Stimulated activated CD8-positive, alpha-beta memory T cell treated with anti-CD3 and anti-CD28 coated beads, Interleukin-4, amount 100 ng/mL, for 1 hour (primary cell): ENCODE measurements around the gene ANKFY1.
"Not testable (repeated sequence)": the region's sequence is repeated elsewhere in the genome, so short reads cannot be mapped to it uniquely, and the experiment has no call there.

Source experiments
- DNase-seq, 2 donors: peaks; one replicate each; pipeline ENCODE4 v3.0.0-alpha.2; 2020; ENCODE audit warnings: low read depth in 2 of 2, low spot score in 1 of 2

Gene ANKFY1

DNA sequence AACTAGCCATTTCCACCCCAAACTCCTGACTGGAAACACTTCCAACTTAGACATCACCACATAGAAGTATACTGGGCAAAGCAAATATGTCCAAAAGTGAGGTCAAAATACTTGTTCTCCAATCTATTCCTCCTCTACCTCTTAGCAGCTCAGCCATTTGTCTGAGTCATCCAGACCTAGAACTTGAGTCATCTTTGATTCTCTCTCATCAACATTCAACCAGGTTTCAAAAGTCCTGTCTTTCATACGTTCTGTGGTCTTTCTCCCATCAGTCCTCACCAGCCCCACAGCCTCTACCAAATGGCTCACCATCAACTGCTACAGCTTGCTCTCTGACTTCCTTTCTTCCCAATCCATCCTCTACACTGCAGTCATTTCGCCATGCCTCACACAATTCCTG, 6.8 kb downstream of the ANKFY1 start:
- no peak for DNase-seq

DNA sequence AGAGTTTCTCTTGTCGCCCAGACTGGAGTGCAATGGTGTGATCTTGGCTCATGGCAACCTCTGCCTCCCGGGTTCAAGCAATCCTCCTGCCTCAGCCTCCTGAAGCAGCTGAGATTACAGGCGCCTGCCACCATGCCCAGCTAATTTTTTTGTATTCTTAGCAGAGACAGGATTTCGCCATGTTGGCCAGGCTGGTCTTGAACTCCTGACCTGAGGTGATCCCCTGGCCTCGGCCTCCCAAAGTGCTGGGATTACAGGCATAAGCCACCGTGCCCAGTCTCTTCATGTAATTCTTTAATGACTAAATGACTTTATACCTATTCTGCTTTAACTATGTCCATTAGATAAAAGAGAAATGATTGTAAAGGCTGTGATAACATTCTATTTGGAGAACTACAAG, 8.5 kb downstream of the ANKFY1 start:
- DNase-seq, result not testable (repeated sequence)

DNA sequence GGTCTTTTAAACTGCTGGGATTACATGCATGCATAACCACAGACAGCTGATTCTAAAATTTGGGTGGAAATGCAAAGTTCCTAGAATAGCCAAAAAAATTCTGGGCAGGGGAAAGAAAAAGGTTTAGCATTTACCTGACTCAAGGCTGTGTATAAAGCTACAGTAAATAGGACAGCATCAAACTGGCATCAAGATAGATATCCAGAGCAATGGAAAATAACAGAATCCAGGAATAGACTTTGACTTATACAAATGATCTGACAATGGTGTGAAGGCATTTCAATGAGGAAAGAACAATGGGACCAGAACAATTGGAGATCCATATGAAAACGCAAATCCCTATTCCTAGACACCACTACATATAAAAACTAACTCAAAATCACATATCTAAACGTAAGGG, 12.9 kb downstream of the ANKFY1 start:
- DNase-seq, result no peak

DNA sequence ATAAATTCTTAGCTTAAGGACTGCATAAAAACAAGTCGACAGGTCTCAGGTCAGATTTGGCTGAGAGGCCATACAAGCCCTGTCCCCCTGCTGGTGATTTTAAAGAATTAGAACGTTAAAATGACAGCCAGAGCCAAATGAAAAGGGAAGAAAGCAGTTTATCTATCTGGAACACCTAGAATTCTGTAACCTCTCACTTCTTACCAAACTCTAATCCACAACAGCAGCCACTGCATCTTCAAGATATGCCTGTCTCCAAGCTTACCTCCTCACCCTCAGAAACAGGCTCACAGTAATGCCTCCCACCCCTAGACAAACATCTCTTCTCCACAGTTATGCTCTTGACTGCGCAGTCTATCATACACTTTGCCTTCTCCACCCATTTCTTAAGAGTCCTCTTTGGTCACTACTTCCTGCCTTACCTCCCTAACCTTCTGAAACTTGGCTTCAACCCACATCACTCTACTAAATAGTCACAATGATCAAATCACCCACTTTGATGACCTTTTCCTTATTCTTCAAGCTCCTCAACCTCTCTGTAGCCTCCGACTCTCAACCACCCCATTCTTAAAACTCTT, 14.2 kb downstream of the ANKFY1 start:
- DNase-seq, result no peak

DNA sequence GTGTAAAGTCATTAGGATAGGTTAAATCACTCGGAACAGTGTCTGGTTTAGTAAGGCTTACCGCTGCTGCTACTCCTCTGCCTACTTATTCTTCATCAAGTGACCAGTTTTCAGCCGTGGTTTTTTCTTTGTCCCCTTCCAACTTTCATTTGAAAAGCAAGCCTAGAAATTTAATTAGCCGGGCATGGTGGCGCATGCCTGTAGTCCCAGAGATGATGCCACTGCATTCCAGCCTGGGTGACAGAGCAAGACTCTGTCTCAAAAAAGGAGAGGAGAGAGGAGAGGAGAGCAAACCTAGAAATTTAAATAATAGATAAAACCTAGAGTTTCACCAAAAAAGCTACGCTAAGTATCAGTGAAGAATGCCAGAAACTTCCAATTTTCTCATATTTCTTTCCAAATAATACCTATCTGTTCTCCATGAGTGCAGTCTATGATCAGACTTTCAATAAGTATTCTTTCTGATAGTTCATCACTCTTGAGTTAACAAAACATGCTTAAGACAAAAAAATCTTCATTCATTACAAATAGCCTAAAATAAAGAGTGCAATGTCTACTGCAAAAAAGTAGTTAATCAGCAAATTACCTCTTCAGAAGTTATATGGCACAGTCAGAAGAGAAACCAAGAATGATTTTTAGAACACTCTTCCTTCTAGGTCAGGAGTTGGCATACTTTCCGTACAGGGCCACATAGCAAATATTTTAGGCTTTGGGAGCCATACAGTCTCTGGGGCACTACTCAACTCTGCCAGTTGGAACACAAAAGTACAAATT, 15.1 kb downstream of the ANKFY1 start:
- DNase-seq, result no peak

DNA sequence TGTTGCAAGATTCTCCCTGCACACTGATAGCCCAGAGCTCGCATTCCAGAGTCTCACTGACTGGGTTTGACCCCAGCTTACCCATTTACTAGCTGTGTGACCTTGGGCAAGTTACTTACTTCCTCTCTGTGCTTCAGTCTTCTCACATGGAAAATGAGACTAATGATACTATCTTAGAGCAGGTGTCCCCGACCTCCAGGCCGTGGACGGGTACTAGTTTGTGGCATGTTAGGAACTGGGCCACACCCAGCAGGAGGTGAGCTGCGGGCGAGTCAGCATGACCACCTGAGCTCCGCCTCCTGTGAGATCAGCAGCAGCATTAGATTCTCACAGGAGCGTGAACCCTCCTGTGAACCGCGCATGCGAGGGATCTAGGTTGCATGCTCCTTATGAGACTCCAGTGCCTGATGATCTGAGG, 15.8 kb downstream of the ANKFY1 start:
- DNase-seq, result no peak

DNA sequence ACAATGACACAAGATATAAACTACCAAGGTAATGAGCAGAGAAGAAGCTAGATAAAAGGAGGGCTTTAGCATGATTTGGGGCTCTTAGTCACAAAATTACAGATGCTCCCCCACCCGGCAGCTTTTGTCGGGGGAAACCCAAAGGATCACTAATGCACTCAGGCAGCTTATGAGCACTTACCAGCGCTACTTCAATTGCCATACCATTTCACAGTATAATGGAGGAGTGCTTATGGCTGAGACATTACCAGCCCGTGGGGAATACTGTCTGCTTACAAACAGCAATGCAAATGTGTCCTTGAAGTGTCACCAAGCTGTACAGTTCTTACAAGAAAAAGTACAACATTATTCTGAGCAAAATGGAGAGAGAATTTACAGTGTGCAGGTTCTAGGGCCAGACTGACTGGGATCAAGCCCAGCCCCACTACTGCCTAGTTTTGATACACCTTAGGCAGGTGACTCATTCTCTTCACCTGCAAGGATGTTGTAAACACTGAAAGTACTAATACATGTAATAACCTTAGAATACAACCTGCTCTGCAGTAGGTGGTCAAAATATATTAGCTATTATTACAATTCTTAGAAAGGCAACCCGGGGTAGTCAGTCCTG, 16.3 kb downstream of the ANKFY1 start:
- no peak for DNase-seq

DNA sequence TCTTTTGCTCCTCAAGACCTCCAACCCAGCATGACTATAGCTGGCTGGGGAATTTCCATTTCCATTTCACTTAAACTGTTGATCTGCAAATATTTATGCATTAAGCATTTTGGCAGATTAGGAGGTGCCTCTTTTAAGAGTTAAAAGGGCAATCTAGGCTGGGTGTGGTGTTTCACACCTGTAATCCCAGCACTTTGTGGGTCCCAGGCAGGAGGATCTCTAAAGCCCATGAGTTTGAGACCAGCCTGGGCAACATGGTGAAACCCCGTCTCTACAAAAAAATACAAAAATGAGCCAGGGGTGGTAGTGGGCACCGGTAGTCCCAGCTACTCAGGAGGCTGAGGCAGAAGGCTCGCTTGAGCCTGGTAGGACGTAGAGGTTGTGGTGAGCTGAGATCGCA, 17.1 kb downstream of the ANKFY1 start:
- DNase-seq, result no peak

DNA sequence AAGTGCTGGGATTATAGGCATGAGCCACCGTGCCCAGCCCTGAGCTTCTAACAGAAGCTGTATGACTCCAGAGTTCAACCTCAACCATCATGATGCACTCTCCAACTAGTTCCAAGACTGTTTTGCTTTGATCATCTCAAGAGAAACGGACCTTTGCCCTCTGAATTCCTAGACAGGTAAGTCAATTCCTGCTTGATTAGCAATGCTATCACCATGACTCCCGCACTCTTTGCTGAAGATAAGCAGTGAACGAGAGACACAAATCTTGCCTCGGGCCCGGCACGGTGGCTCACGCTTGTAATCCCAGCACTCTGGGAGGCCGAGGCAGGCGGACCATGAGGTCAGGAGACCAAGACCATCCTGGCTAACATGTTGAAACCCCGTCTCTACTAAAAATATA, 22.2 kb downstream of the ANKFY1 start:
- DNase-seq, result no peak

DNA sequence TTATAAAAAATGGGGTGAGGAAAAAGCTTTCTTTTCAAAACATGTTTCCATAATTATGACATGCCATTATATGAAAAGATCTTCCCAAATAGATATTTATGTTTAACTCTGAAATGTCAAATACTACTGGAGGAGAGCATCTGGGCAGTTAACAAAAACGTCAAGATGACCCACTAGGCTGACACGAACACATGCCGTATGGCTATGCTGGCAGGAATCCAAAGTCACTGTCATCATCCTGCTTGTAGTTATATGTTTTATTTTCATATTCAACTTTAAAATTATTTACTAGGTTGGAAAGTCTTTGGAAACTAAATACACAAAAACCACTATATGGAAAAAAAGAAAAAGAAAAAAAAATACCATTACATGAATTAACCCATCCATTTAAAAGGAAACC, 27.3 kb downstream of the ANKFY1 start:
- DNase-seq, result no peak

DNA sequence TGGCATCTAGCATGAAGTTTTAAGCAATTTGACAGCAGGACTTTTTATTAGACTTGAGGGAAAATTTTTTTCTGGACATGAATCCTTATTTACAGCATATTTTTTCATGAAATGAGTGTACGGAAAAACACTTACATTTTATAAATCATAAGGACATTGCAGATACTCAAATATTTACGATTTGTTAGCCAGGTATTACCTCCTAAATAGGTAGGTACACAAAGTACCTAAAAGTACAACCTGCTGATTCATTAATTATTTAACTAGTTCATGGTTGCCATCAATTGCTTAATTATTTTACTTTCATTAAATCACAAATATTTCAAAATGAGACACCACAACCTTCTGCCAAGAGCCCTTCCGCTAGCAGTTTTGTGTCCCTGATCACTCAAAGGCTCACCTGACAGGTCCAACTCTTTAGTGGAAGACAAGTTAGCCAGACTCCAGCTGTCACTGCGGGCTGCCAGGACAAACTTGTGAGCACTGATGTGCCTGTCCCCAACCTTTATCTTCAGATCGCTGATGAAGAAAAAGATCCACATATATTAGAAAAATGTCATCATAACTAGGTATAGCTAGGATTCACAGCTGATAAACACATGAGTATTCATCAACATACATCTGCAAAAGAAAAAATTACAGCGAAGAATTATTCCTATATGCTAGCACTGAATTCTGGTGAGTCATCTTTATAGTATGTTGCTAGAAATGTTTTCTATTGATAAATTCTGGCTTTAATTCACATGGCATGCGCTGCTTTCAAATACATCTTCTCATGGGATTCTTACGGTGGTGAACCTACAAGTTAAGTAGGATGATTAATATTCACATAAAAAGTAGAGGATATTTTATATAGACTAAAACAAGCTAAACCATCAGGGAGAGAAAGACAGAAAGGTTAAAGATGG, 28.2 kb downstream of the ANKFY1 start:
- DNase-seq, result no peak

DNA sequence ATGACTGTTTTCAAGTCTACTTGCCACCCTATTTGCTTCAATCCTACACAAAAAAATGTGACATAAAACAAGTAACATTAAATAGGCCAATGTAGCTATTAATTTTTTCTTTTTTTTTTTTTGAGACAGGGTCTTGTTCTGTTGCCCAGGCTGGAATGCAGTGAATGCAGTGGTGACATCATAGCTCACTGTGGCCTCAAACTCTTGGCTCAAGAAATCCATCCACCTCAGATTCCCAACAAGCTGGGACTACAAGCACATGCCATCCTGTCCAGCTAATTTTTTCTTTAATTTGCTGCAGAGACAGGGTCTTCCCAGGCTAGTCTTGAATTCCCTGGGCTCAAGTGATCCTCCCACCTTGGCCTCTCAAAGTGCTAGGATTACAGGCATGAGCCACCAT, 29.4 kb downstream of the ANKFY1 start:
- DNase-seq, result no peak

DNA sequence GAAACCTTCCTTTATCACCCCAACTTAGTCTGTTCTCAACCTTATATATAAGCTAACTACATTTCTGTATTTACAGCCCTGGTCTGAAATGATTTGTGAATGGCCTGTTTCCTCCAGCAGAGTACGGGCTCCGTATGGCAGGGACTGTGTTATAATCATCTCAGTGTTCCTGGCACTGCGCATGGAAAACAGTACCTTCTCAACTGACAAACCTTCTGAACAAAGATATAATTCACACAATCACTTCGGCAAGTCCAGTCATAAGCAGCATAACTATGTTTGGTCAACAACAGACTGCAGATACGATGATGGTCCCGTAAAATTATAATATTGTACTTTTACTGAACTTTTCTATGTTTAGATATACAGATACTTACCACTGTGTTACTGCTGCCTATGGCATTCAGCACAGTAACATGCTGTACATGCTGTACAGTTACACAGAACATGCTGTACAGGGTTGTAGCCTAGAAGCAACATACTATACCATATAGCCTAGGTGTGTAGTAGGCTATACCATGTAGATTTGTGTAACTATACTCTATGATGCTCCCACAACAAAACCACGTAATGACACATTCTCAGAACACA, 30.0 kb downstream of the ANKFY1 start:
- DNase-seq, result no peak

DNA sequence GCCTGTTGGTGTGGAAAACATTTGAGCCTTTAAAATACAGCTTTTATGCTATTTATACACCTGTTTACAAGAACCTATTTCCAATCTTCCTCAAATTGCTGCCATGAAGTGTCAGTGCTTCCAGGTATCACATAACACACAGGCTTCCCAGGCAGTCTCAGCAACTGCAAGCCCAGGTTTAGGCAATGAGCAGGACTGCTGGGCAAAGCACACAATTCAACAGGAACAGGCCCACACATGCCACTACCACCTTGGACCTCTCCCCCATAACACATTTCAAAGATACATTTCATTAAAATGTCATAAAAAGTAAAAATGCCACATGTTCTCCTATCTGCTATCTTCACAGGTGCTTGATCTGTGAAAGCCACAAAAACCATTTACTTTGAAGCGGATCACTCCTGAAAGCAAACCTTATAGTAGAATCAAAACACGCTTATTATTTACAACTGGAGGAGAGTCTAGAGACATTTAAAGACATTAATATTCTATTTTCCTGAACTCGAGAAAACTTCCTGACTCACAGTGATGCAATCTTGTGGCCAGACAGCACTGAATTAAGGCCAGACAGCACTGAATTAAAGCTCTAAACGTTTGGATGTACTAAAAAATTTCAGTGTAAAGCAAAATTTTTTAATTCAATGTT, 31.5 kb downstream of the ANKFY1 start:
- DNase-seq, result no peak

DNA sequence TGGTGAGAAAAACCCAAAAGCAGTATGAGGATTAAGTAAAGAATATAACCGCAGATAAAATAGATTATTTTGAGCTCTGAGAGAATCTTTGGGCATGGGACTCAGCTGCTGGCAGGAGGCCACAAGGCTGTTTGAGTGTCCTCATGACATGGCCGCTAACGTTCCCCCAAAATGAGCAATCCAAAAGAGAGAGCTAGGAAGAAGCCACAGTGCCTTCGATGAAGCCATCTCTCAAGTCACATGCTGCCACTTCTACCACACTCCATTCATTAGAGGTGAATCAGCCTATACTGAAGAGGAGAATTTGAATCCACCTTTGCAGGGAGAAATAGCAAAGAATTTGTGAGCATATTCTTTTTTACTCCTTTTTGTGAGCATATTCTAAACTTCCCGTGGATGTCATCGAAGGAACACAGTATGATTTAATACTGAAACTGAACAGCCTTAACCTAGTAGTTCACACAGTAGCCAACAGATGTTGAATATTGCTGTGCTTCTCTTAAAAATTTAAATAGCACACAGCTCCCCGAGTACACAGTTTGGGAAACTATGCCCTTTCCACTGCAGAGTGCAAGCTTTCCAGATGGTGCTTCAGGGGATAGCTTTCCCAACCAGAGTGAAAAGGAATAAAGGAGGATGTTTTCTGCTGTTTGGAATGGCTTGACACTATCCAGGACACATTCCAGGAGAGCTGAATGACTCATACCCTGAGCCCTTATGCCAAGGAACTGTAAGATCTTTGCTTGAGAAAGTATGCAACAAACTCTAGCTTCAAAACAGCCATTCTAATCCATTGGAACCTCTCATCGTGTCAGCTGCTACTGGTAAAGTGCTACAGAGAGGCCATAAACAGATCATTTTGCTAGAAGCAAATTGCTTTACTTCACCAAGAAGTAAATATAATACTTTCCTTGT, 33.9 kb downstream of the ANKFY1 start:
- no peak for DNase-seq

DNA sequence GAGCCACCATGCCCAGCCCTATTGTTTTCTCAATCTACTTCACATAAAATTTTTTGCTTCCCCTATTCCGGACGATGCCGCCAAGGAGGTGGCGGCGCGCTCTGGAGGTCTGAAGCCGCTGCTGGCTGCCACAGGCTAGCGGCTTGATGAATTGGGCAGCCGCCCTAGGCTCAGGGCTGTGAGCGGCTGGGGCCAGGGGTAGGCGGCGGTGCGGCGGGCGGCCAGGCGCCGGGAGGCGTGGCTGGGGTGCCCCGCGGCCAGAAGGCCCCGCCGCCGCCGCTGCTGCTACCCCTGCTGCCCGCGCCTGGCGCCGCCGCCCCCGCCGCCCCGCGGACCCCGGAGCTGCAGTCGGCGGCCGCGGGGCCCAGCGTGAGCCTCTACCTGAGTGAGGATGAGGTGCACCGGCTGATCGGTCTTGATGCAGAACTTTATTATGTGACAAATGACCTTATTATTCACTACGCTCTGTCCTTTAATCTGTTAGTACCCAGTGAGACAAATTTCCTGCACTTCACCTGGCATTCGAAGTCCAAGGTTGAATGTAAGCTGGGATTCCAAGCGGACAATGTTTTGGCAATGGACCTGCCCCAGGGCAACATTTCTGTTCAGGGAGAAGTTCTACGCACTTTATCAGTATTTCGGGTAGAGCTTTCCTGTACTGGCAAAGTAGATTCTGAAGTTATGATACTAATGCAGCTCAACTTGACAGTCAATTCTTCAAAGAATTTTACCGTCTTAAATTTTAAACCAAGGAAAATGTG, 41.7 kb downstream of the ANKFY1 start:
- no peak for DNase-seq

DNA sequence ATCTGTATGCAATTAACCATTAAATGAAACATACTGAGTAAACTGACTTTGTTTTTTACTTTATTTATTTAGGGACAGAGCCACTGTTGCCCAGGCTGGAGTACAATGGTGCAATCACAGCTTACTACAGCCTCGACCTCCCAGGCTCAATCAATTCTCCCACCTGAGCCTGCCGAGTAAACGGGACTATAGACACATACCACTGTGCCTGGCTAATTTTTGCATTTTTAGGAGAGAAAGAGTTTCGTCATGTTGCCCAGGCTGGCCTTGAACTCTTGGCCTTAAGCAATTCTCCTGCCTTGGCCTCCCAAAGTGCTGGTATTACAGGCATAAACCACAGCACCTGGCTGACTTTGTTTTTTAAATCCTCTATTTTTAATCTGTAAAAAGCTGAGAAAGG, 42.6 kb downstream of the ANKFY1 start:
- DNase-seq, result no peak

DNA sequence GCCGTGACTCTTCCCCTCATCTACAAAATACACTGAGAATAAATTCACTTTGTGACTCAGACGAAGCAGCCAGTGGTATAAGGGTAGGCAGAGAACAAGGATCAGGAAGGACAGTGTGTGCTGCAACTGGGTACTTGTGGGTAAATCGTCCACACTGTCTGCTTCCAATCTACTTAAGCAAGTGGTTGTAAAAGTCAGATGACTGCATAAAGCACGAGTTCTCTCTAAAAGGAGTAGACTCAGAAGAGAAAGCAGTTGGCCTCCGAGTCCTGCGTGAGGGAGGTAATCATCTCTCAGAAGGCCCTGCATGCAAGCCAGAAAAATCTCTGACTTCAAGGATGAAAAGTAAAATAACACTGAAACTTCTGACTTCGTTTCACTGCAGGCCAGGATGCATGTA, 43.1 kb downstream of the ANKFY1 start:
- DNase-seq, result no peak

DNA sequence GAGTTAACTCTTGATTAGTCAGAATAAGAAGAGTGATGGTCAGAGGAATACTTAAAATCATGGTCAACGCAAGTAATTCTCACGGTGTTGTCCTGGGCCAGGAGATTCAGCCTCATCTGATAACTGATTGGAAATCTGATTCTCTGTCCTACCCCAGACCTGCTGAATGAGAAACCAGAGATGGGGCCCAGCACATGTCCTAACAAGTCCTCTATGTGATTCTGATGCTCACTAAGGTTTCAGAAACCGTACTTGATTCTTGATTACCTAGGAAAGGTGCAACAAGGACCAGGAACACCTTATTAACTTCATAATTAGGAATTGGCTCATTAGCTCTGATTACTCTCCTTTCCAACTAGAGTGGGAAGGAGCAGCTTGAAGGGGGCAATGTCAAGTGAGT, 44.5 kb downstream of the ANKFY1 start:
- no peak for DNase-seq
